ENCODE measurements around the gene CEACAM3.

The CEACAM3 gene

GRCh38 chr19:41792513-41793413, 3.6 kb upstream of the CEACAM3 start:
- DNase-seq (ENCODE audit: low read depth in 3 of 3, low spot score in 1 of 3): peak in 2 of 3 donors; percentile 36 to 39

GRCh38 chr19:41793414-41793727, 3.0 kb upstream of the CEACAM3 start:
- no peak for DNase-seq (ENCODE audit: low read depth in 3 of 3, low spot score in 1 of 3)

GRCh38 chr19:41795031-41795461, 1.3 kb upstream of the CEACAM3 start:
- DNase-seq (ENCODE audit: low read depth in 3 of 3, low spot score in 1 of 3): peak in 2 of 3 donors; percentile 17 to 30

- no peak for DNase-seq (ENCODE audit: low read depth in 3 of 3, low spot score in 1 of 3)
Measured at GRCh38 chr19:41796901-41797300, 514 bp downstream of the CEACAM3 start.

GRCh38 chr19:41799444-41800000, 3.1 kb downstream of the CEACAM3 start:
- no peak for DNase-seq (ENCODE audit: low read depth in 3 of 3, low spot score in 1 of 3)

GRCh38 chr19:41801031-41801430, 4.6 kb downstream of the CEACAM3 start:
- DNase-seq (ENCODE audit: low read depth in 3 of 3, low spot score in 1 of 3): no peak

GRCh38 chr19:41801792-41802211, 5.4 kb downstream of the CEACAM3 start:
- no peak for DNase-seq (ENCODE audit: low read depth in 3 of 3, low spot score in 1 of 3)

- no peak for DNase-seq (ENCODE audit: low read depth in 3 of 3, low spot score in 1 of 3)
Measured at GRCh38 chr19:41802770-41803169, 6.4 kb downstream of the CEACAM3 start.

- no peak for DNase-seq (ENCODE audit: low read depth in 3 of 3, low spot score in 1 of 3)
Measured at GRCh38 chr19:41804336-41804735, 7.9 kb downstream of the CEACAM3 start.

- DNase-seq (ENCODE audit: low read depth in 3 of 3, low spot score in 1 of 3): no peak
Measured at GRCh38 chr19:41807176-41807575, 10.8 kb downstream of the CEACAM3 start.

- DNase-seq (ENCODE audit: low read depth in 3 of 3, low spot score in 1 of 3): no peak
Measured at GRCh38 chr19:41808663-41809566, 12.5 kb downstream of the CEACAM3 start.

- DNase-seq (ENCODE audit: low read depth in 3 of 3, low spot score in 1 of 3): no peak
Measured at GRCh38 chr19:41810301-41810700, 13.9 kb downstream of the CEACAM3 start.

GRCh38 chr19:41811036-41811435, 14.6 kb downstream of the CEACAM3 start:
- DNase-seq (ENCODE audit: low read depth in 3 of 3, low spot score in 1 of 3): no peak

GRCh38 chr19:41811981-41812380, 15.6 kb downstream of the CEACAM3 start:
- DNase-seq (ENCODE audit: low read depth in 3 of 3, low spot score in 1 of 3): no peak

GRCh38 chr19:41813911-41814310, 17.5 kb downstream of the CEACAM3 start:
- no peak for DNase-seq (ENCODE audit: low read depth in 3 of 3, low spot score in 1 of 3)

- no peak for DNase-seq (ENCODE audit: low read depth in 3 of 3, low spot score in 1 of 3)
Measured at GRCh38 chr19:41815301-41815700, 18.9 kb downstream of the CEACAM3 start.

GRCh38 chr19:41816761-41817160, 20.4 kb downstream of the CEACAM3 start:
- DNase-seq (ENCODE audit: low read depth in 3 of 3, low spot score in 1 of 3): no peak

- peak in 1 of 3 donors; percentile 22 for DNase-seq (ENCODE audit: low read depth in 3 of 3, low spot score in 1 of 3)
Measured at GRCh38 chr19:41821003-41821735, 24.8 kb downstream of the CEACAM3 start.

- DNase-seq (ENCODE audit: low read depth in 3 of 3, low spot score in 1 of 3): no peak
Measured at GRCh38 chr19:41837981-41838708, 41.8 kb downstream of the CEACAM3 start.

GRCh38 chr19:41839211-41839610, 42.8 kb downstream of the CEACAM3 start:
- no peak for DNase-seq (ENCODE audit: low read depth in 3 of 3, low spot score in 1 of 3)
